ENCODE measurements around the gene HIP1. TPM values are rescaled to one million over a fixed set of nuclear protein-coding genes. Genes with fewer than 3 reads are reported as not detected.

HIP1 gene
- total RNA-seq, 1 experiment from 2014 or later: 32.0 TPM

DNA sequence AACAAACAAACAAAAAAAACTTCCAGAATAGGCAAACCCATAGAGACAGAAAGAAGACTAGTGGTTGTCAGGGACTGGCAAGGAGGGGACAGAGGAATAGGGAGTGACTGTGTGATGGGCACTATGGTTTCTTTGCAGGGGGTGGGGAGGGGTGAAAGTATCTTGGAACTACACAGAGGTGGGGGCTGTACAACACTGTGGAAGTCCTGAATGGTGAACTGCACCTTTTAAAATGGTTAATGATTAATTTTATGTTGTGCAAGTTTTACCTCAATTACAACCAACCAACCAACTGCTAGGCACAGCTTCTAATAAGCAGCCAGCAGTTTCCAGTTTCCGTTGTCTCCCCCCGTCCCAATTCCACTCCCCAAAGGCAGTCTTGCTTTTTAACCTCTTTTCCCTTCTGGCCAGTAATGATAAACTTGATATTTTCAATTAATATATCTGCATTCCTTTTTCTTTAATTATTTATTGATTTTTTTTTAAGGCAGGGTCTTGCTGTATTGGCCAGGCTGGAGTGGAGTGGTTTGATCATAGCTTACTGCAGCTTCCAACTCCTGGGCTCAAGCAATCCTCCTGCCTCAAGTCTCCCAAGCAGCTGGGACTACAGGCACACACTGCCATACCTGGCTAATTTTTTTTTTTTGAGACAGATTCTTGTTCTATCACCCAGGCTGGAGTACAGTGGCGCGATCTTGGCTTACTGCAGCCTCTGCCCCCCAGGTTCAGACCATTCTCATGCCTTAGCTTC is 46.8 kb downstream of the HIP1 start:
- H3K79me2 ChIP-seq (ENCODE audit: low read depth): no peaks in the 10 kb centered on the region
- TF ChIP-seq, protein P1, sequence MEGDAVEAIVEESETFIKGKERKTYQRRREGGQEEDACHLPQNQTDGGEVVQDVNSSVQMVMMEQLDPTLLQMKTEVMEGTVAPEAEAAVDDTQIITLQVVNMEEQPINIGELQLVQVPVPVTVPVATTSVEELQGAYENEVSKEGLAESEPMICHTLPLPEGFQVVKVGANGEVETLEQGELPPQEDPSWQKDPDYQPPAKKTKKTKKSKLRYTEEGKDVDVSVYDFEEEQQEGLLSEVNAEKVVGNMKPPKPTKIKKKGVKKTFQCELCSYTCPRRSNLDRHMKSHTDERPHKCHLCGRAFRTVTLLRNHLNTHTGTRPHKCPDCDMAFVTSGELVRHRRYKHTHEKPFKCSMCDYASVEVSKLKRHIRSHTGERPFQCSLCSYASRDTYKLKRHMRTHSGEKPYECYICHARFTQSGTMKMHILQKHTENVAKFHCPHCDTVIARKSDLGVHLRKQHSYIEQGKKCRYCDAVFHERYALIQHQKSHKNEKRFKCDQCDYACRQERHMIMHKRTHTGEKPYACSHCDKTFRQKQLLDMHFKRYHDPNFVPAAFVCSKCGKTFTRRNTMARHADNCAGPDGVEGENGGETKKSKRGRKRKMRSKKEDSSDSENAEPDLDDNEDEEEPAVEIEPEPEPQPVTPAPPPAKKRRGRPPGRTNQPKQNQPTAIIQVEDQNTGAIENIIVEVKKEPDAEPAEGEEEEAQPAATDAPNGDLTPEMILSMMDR (conservative IDR thresholded peaks at IDR 0.05): no peak
- no peak for TF ChIP-seq EZH2 (IDR thresholded peaks at IDR 0.05; ENCODE audit: low read depth)
- intact Hi-C loops (cut with micrococcal nuclease; ENCODE audit: unreplicated experiment): no loop called here
- ChIA-PET POLR2A (ENCODE audit: unreplicated experiment) (no interaction called here), CTCF (no interaction called here)
- H3K4me2 ChIP-seq: no peak overlapping the region
- no peaks in the 10 kb centered on the region for H3K9me3 ChIP-seq (ENCODE audit: insufficient read depth, low read depth)
- BruUV-seq (replicated peaks): no TSS peak
- no peak overlapping the region for H3K27ac ChIP-seq
- H3F3A ChIP-seq (ENCODE audit: insufficient read depth, low read depth): no peaks in the 10 kb centered on the region
- 0 out of 2 replicates have a peak, but pooled peaks cover 6% of the 10 kb centered on the region for H3K27me3 ChIP-seq (ENCODE audit: insufficient read depth, low read depth)
- DNase-seq: no peak
- H2AFZ ChIP-seq: no peak overlapping the region
- H3K36me3 ChIP-seq (ENCODE audit: low read depth): no peaks in the 10 kb centered on the region
- H4K20me1 ChIP-seq (ENCODE audit: insufficient read depth): no peaks in the 10 kb centered on the region
- no peaks in the 10 kb centered on the region for H3K4me1 ChIP-seq (replicated peaks; ENCODE audit: insufficient read depth)
- H3K9me2 ChIP-seq (ENCODE audit: insufficient read depth): no peaks in the 10 kb centered on the region
- no peak overlapping the region for H3K4me3 ChIP-seq

DNA sequence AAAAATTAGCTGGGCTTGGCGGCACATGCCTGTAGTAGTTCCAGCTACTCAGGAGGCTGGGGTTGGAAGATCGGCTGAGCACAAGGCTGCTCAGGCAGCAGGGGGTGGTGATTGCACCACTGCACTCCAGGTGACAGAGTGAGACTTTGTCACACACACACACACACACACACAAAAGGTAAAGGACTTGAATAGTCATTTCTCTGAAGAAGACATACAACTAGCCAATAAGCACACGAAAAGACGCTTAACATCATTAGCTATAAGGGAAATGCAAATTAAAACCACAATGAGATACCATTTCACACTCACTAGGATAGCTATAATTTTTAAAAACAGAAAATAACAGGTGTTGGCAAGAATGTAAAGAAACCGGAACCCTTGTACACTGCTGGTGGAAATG is 48.6 kb downstream of the HIP1 start:
- DNase-seq: no peak
- Histone ChIP-seq H2AFZ (no peak overlapping the region), H4K20me1 (ENCODE audit: insufficient read depth) (no peaks in the 10 kb centered on the region), H3K36me3 (ENCODE audit: low read depth) (no peaks in the 10 kb centered on the region), H3K4me2 (no peak overlapping the region), H3K9me2 (ENCODE audit: insufficient read depth) (no peaks in the 10 kb centered on the region), H3K27ac (no peak overlapping the region), H3K79me2 (ENCODE audit: low read depth) (no peaks in the 10 kb centered on the region), H3K9me3 (ENCODE audit: insufficient read depth, low read depth) (no peaks in the 10 kb centered on the region), H3F3A (ENCODE audit: insufficient read depth, low read depth) (no peaks in the 10 kb centered on the region), H3K4me1 (replicated peaks; ENCODE audit: insufficient read depth) (no peaks in the 10 kb centered on the region), H3K27me3 (ENCODE audit: insufficient read depth, low read depth) (0 out of 2 replicates have a peak, but pooled peaks cover 6% of the 10 kb centered on the region), H3K4me3 (no peak overlapping the region)
- intact Hi-C loops (cut with micrococcal nuclease; ENCODE audit: unreplicated experiment): no loop called here
- ChIA-PET POLR2A (ENCODE audit: unreplicated experiment) (no interaction called here), CTCF (no interaction called here)
- TF ChIP-seq, protein P1 (conservative IDR thresholded peaks at IDR 0.05): no peak
- TF ChIP-seq EZH2 (IDR thresholded peaks at IDR 0.05; ENCODE audit: low read depth): no peak
- no TSS peak for BruUV-seq (replicated peaks)

DNA sequence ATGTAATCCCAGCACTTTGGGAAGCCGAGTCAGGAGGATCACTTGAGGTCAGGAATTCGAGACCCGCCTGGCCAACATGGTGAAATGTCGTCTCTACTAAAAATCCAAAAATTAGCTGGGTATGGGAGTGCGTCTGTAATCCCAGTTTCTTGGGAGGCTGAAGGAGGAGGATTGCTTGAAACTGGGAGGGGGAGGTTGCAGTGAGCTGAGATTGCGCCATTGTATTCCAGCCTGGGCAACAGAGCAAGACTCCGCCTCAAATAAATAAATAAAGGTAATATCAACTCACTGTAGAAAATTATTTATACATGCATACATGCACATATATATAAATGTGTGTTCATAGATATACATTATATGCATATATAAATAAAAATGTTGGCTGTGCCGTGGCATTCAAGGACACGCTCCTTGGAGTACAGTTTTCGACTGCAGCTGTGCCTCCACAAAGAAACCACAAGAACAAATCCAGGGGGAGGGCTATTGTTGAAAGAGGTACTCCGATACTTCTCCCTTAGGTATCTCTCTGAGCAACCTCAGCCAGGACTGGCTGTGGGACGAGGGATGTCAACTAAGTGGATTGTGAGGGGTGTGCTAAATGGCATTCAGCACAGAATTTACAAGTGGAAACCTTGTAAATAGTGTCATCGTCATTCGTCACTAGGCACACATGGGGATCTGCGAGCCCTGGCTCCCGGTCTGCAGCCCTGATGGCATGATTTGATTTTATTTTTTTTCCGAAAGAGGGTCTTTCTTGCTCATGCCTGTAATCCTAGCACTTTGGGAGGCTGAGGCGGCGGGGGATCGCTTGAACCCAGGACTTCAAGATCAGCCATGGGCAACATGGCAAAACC is 49.3 kb downstream of the HIP1 start:
- no peak overlapping the region for H3K4me2 ChIP-seq
- no peaks in the 10 kb centered on the region for H4K20me1 ChIP-seq (ENCODE audit: insufficient read depth)
- no peak for TF ChIP-seq EZH2 (IDR thresholded peaks at IDR 0.05; ENCODE audit: low read depth)
- TF ChIP-seq, protein P1 (conservative IDR thresholded peaks at IDR 0.05): no peak
- H3K4me1 ChIP-seq (replicated peaks; ENCODE audit: insufficient read depth): no peaks in the 10 kb centered on the region
- H3K9me3 ChIP-seq (ENCODE audit: insufficient read depth, low read depth): no peaks in the 10 kb centered on the region
- H3K4me3 ChIP-seq: no peak overlapping the region
- no peak for DNase-seq
- intact Hi-C loops (cut with micrococcal nuclease; ENCODE audit: unreplicated experiment): no loop called here
- no peak overlapping the region for H3K27ac ChIP-seq
- ChIA-PET POLR2A (ENCODE audit: unreplicated experiment) (no interaction called here), CTCF (no interaction called here)
- H3K36me3 ChIP-seq (ENCODE audit: low read depth): no peaks in the 10 kb centered on the region
- H3K27me3 ChIP-seq (ENCODE audit: insufficient read depth, low read depth): 0 out of 2 replicates have a peak, but pooled peaks cover 6% of the 10 kb centered on the region
- H3F3A ChIP-seq (ENCODE audit: insufficient read depth, low read depth): no peaks in the 10 kb centered on the region
- no peak overlapping the region for H2AFZ ChIP-seq
- no peaks in the 10 kb centered on the region for H3K79me2 ChIP-seq (ENCODE audit: low read depth)
- BruUV-seq (replicated peaks): no TSS peak
- H3K9me2 ChIP-seq (ENCODE audit: insufficient read depth): no peaks in the 10 kb centered on the region

Data from PC-9 (cell line).